ACC112 (cell line): Measurements from ENCODE around the gene PPP1R3F.
A peak's percentile ranks its signal among the peaks of the same experiment; 100 is the strongest.
"Not testable (repeated sequence)": the region's sequence is repeated elsewhere in the genome, so short reads cannot be mapped to it uniquely, and the experiment has no call there.

Experiments
- H2AFZ ChIP-seq: fragments of 200-600 bp; sonication (generic); one replicate; pipeline ENCODE4 v1.6.0; 2017; ENCODE audit warnings: antibody characterized with exemption, low read length; ENCODE audit not compliant: unreplicated experiment
- H3K27ac ChIP-seq: fragments of 200-600 bp; sonication (generic); 2 replicates; pipeline ENCODE4 v1.5.1; 2014; ENCODE audit warnings: low read depth, mild to moderate bottlenecking, antibody characterized with exemption, low read length, moderate library complexity
- H3K27me3 ChIP-seq: fragments of 200-600 bp; sonication (generic); 2 replicates; pipeline ENCODE4 v1.6.1; 2014; ENCODE audit warnings: mild to moderate bottlenecking, antibody characterized with exemption, low read length, moderate library complexity, mixed read lengths; ENCODE audit not compliant: insufficient read depth
- H3K36me3 ChIP-seq: fragments of 200-600 bp; sonication (generic); 2 replicates; pipeline ENCODE4 v1.6.1; 2016; ENCODE audit warnings: mild to moderate bottlenecking, antibody characterized with exemption, low read length, moderate library complexity, mixed read lengths; ENCODE audit not compliant: insufficient read depth
- H3K4me1 ChIP-seq: fragments of 200-600 bp; sonication (generic); one replicate; pipeline ENCODE4 v1.6.1; 2016; ENCODE audit warnings: low read length, mixed read lengths; ENCODE audit not compliant: insufficient read depth, unreplicated experiment, control insufficient read depth
- H3K4me3 ChIP-seq: fragments of 200-600 bp; sonication (generic); 2 replicates; pipeline ENCODE4 v1.5.1; 2014; ENCODE audit warnings: mild to moderate bottlenecking, low read depth, low read length
- H3K79me2 ChIP-seq: fragments of 200-600 bp; sonication (generic); one replicate; pipeline ENCODE4 v1.6.0; 2016; ENCODE audit warnings: low read length; ENCODE audit not compliant: control insufficient read depth, unreplicated experiment, insufficient read depth

Gene PPP1R3F

GRCh38 chrX:49291615-49292337 is 22.2 kb downstream of the PPP1R3F start:
- Histone ChIP-seq H3K4me3 (no peak overlapping the region), H3K4me1 (no peaks in the 10 kb centered on the region), H3K79me2 (no peaks in the 10 kb centered on the region), H3K27me3 (no peaks in the 10 kb centered on the region), H3K36me3 (no peaks in the 10 kb centered on the region), H2AFZ (no peak overlapping the region), H3K27ac (no peak overlapping the region)

DNA sequence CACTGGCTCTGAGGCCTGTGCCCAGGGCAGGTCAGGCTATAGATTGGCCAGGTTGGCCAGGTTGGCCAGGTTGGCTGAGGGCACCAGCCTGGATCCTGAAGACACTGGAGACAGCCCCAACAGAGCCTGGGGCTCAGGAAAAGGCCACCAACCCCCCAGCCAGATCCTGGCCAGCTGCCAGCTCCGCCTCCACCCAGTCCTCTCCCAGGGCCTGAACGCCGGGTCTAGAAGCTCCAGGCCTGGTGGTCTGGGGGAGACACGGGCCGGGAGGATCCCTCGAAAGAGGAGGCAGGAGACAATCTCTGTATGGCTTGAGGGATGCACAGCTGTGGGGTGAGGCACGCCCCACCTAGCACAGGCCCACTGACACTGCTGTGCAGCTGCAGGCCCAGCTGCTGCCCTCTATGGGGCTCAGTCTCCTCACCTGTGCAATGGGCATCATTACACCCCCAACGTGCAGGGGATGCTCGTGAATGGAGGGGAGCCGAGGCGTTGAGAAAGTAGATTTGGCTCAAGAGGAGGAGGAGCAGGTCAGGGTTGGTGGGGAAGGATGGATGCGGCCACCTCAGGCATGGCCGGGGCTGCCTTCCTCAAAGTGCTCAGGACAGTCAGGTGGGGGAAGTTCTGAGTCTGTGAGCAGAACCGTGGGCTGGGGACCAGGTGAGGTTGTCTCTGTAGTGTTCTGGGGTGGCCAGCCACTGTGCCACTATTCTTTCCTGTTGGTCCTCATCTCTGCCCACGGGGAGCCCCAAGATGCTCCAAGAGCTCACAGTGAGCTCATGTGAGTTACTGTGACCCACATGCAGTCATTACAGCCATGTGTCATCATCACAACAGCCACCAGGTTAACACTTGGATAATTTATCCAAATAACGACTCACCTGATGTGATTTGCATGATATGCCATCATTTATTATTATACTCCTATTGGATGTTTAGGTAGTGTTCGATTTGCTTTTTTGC is 23.1 kb downstream of the PPP1R3F start:
- no peak overlapping the region for H3K4me3 ChIP-seq
- H3K36me3 ChIP-seq = no peaks in the 10 kb centered on the region
- H3K27me3 ChIP-seq = no peaks in the 10 kb centered on the region
- H3K4me1 ChIP-seq = no peaks in the 10 kb centered on the region
- H2AFZ ChIP-seq = no peak overlapping the region
- H3K27ac ChIP-seq = no peak overlapping the region
- H3K79me2 ChIP-seq = no peaks in the 10 kb centered on the region

DNA sequence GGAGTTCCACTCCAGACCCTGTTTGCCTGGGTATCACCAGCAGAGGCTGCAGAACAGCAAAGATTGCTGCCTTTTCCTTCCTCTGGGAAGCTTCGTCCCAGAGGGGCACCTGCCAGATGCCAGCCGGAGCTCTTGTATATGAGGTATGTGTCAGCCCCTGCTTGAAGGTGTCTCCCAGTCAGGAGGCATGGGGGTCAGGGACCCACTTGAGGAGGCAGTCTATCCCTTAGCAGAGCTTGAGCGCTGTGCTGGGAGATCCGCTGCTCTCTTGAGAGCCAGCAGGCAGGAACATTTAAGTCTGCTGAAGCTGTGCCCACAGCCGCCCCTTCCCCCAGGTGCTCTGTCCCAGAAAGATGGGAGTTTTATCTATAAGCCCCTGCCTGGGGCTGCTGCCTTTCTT is 29.7 kb downstream of the PPP1R3F start:
- not testable (repeated sequence) for H3K36me3 ChIP-seq, H3K4me3 ChIP-seq, H3K79me2 ChIP-seq, H3K27me3 ChIP-seq, H2AFZ ChIP-seq, H3K4me1 ChIP-seq, H3K27ac ChIP-seq

- Histone ChIP-seq H2AFZ (no peak overlapping the region), H3K27ac (no peak overlapping the region), H3K4me1 (no peaks in the 10 kb centered on the region), H3K79me2 (no peaks in the 10 kb centered on the region), H3K36me3 (no peaks in the 10 kb centered on the region), H3K4me3 (no peak overlapping the region), H3K27me3 (no peaks in the 10 kb centered on the region)
Measured at GRCh38 chrX:49300703-49301102, 31.1 kb downstream of the PPP1R3F start.

DNA sequence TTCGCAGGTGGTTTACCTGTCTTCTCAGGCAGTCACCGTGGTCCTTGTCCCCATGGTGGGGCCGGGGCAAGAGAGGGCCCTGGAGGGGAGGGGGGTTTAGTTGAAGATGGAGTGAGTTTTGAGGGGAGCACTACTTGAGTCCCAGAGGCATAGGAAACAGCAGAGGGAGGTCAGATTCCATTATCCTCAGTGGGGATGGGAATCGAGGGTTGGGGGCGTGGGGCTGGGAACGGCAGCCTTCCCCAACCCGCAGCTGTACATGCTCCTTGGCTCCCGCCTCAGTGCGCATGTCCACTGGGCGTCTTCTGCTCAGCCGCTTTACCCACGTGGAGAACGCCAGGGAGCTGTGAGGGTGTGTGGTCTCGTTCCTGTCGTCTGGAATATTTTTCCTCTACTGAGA is 33.8 kb downstream of the PPP1R3F start, which contains the start of gene GAGE10:
GAGE10 (plus strand) TSS at position 301 of the 400 bp plus-strand sequence. CDS start 1,214 bp downstream, outside the sequence.
- Histone ChIP-seq H3K4me3 (no peak within 1 kb of the TSS), H3K27ac (no peak within 1 kb of the TSS), H3K79me2 (no peaks in the 10 kb centered on the region), H3K4me1 (no peaks in the 10 kb centered on the region), H3K27me3 (no peaks in the 10 kb centered on the region), H2AFZ (no peak within 1 kb of the TSS), H3K36me3 (no peaks in the 10 kb centered on the region)

GRCh38 chrX:49307775-49308174 is 38.2 kb downstream of the PPP1R3F start:
- H2AFZ ChIP-seq, H3K27me3 ChIP-seq, H3K27ac ChIP-seq, H3K36me3 ChIP-seq, H3K79me2 ChIP-seq, H3K4me3 ChIP-seq, H3K4me1 ChIP-seq: not testable (repeated sequence)

DNA sequence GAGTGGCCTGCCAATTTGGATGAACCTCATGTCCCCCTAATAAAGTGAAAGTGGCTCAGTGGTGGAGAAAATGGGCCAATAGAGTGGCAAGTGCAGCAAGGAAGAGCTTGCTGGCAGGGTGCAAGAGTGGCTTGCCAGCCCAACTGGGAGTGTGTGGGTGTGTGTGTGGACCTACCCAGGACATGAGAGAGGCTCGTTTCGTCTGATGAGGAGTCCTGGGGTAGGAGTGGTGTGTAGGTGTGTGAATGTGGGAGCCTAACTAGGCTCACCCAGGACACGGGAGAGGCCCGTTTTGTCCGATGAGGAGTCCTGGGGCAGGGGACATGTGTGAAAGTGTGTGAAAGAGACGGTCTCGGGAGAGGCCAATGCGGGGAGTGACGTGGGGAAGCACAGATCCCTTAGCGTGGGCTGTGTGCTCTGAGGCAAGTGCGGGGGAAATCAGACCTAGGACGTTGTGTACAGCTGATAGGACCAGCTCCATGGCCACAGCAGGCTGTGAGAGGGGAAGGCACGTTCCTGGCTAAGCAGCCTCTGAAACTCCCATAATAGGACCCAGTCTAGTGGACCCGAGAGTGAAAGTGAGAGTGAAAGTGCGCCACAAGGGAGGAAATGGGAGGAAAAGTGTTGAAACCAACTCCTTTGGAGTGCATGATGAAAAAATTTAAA is 39.1 kb downstream of the PPP1R3F start:
- Histone ChIP-seq H3K79me2 (no peaks in the 10 kb centered on the region), H3K36me3 (no peaks in the 10 kb centered on the region), H3K4me3 (peak overlapping the region; percentile 68), H3K27ac (peak overlapping the region; percentile 33; the same call in 1 of the 2 replicates), H3K27me3 (no peaks in the 10 kb centered on the region), H3K4me1 (no peaks in the 10 kb centered on the region), H2AFZ (peak overlapping the region; percentile 95)

DNA sequence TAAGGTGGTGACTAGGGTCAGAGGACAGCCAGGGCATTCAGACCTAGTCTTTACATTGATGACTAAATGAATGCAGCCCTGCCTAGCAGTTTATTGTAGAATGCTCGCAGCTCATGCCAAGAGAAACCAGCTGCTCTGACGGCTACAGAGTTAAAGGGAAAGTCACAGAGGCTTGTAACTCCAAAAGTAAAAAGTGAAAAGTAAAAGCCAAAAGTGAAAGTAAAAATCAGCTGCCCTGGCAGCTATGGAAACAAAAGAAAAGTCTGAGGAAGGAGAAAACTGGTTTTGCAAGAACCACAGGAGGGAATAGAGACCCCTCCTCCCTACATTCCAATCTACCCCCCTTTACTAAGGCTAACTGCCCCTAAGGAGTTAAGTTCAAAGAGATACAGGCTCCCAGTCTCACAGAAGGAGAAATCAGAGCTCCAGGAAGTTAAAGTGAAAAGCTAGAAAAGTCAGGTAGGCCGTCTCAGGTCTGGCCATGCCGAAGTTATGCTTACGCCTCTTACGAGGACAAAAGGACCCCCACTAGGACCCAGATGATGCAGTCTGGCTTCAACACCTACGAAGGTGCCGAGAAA is 39.9 kb downstream of the PPP1R3F start:
- H2AFZ ChIP-seq = peak overlapping the region; percentile 95
- H3K36me3 ChIP-seq = no peaks in the 10 kb centered on the region
- no peaks in the 10 kb centered on the region for H3K79me2 ChIP-seq
- no peaks in the 10 kb centered on the region for H3K27me3 ChIP-seq
- H3K27ac ChIP-seq = peak overlapping the region; percentile 33
- H3K4me3 ChIP-seq = peak overlapping the region; percentile 68
- no peaks in the 10 kb centered on the region for H3K4me1 ChIP-seq

DNA sequence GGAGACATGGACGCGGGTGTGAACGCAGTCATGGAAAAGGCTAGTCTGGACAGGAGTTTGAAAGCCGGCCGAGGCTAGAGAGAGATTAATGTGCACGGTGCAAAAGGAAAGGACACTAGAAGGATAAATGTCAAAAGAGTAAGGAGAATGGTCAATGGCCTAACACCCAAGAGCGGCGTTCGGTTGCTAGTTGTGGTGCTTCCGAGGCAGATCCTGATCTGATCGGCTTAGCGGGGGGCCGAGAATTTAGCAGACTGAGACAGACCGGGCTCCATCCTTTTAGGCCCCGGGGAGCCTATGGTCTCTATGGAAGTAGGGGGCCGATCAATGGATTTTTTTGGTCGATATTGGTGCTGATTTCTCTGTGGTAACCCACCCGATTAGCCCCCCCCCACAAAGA is 40.8 kb downstream of the PPP1R3F start:
- H3K27ac ChIP-seq = no peak overlapping the region
- no peak overlapping the region for H3K4me3 ChIP-seq

GRCh38 chrX:49312176-49312575 is 42.6 kb downstream of the PPP1R3F start:
- Histone ChIP-seq H3K27ac (no peak overlapping the region), H3K36me3 (no peaks in the 10 kb centered on the region), H3K4me1 (no peaks in the 10 kb centered on the region), H2AFZ (no peak overlapping the region), H3K4me3 (no peak overlapping the region), H3K79me2 (no peaks in the 10 kb centered on the region), H3K27me3 (0 out of 2 replicates have a peak, but pooled peaks cover 4% of the 10 kb centered on the region)

More for the DNA sequence above, 40.8 kb downstream of the PPP1R3F start:
- no peaks in the 10 kb centered on the region for H3K36me3 ChIP-seq
- no peaks in the 10 kb centered on the region for H3K27me3 ChIP-seq
- no peaks in the 10 kb centered on the region for H3K4me1 ChIP-seq
- H2AFZ ChIP-seq = no peak overlapping the region
- no peaks in the 10 kb centered on the region for H3K79me2 ChIP-seq
